Adrenal gland (tissue), 12 donors: Measurements from ENCODE around the gene GATA2. TPM values are rescaled to one million over a fixed set of nuclear protein-coding genes. Genes with fewer than 3 reads are reported as not detected.

Source experiments
- DNase-seq, 7 donors: peaks; one replicate each; pipeline ENCODE4 v3.0.0-alpha.2; 2019 to 2020
- H3K27ac ChIP-seq, 5 donors: fragments of 200-600 bp; sonication (generic) in 4 of 5; 1 replicate in 3 of 5; 2 replicates in 2 of 5; pipeline versions ENCODE4 v1.5.1 to v1.8.0; 2016 to 2020; ENCODE audit warnings: mild to moderate bottlenecking in 1 of 5
- H3K27me3 ChIP-seq: fragments of 200-600 bp; 2 replicates; pipeline ENCODE4 v1.8.0; 2021
- H3K36me3 ChIP-seq, 2 donors: fragments of 200-600 bp; replicated peaks in 1 of 2; 1 replicate in 1 of 2; 2 replicates in 1 of 2; pipeline versions ENCODE4 v1.5.1 to v1.8.0; 2018 to 2022
- H3K4me1 ChIP-seq, 2 donors: fragments of 200-600 bp; replicated peaks in 1 of 2; 1 replicate in 1 of 2; 2 replicates in 1 of 2; pipeline versions ENCODE4 v1.5.1 to v1.8.0; 2018 to 2021
- H3K4me3 ChIP-seq, 4 donors: fragments of 200-600 bp; sonication (generic) in 3 of 4; one replicate each; pipeline ENCODE4 v1.5.1; 2016 to 2018
- H3K9me3 ChIP-seq, 3 donors: fragments of 200-600 bp; sonication (generic) in 1 of 3; replicated peaks in 1 of 3; 1 replicate in 2 of 3; 2 replicates in 1 of 3; pipeline versions ENCODE4 v1.5.1 to v1.8.0; 2016 to 2021
- CTCF ChIP-seq, 6 experiments: fragments of 450-650 bp in 4 of 6; fragments of 200-600 bp in 2 of 6; sonication (generic) in 1 of 6; IDR thresholded peaks; 1 replicate in 5 of 6; 2 replicates in 1 of 6; pipeline versions ENCODE4 v1.5.1 to v1.8.0; 2016 to 2021; ENCODE audit warnings: antibody characterized with exemption in 6 of 6, mild to moderate bottlenecking in 2 of 6, moderate library complexity in 1 of 6
- POLR2A ChIP-seq, 2 donors: fragments of 450-650 bp; IDR thresholded peaks; one replicate each; pipeline ENCODE4 v1.6.1; 2017; ENCODE audit warnings: antibody characterized with exemption in 2 of 2, mild to moderate bottlenecking in 2 of 2, moderate library complexity in 1 of 2
- WGBS, 4 donors: extraction: QIAGEN DNeasy Blood & Tissue Kit in 2 of 4; methylation state at CpG; one replicate each; pipeline versions ENCODE4 v1.1.5 to v1.1.7; 2013 to 2017; 5-methylcytosine and 5-hydroxymethylcytosine counted together
- intact Hi-C, 2 donors: fragments of 100-400 bp; cut with DNase I; formaldehyde crosslinking; loops; one replicate each; pipeline versions ENCODE4 v1.14.1 to v1.15.0; 2022 to 2023
- polyA plus RNA-seq, 3 donors: library from polyadenylated mRNA; stranded (reverse); fragments of 200-250 nt in 2 of 3; fragments of 350-450 nt in 1 of 3; fragmentation: Illumina TruSeq in 1 of 3; extraction: RNeasy Lipid Tissue Mini Kit (QIAGEN cat#74804) in 1 of 3; gene quantifications; one replicate each; pipeline ENCODE4 v1.2.3, GENCODE V29; 2013 to 2014
- total RNA-seq, 9 donors: library from RNA; depleted of rRNA in 4 of 9; stranded (reverse); fragments of >200 nt in 4 of 9; fragments of 120-200 nt in 1 of 9; fragmentation: NEBNext Ultra II Directional in 1 of 9; extraction: Animal tissue kit (Norgen Biotek cat#: 25700) in 1 of 9; gene quantifications; one replicate each; pipeline versions ENCODE4 v1.1.0 to v1.2.4, GENCODE V29; 2013 to 2023
- donor health status: healthy with polysubstance abuse.
- donor health status: Bipolar disorder and iron deficiency.
- donor health status: DM: yes; HTN: yes; CAD: no.
- donor health status: DM: no; HTN: no; CAD: no.
- donor health status: DM: no; HTN: no; CAD: no.
- donor health status: DM: yes; HTN: yes; CAD: no.

GATA2 gene
- total and polyA plus RNA-seq, 12 donors, result 3.4 to 37.5 (median 7.4) TPM

- TF ChIP-seq POLR2A (IDR thresholded peaks at IDR 0.05) (no peak), CTCF (IDR thresholded peaks at IDR 0.05) (no peak)
- H3K4me1 ChIP-seq, result no peaks in the 10 kb centered on the region
- no peak for DNase-seq
- no peak overlapping the region for H3K27ac ChIP-seq
- peaks cover 6% of the 10 kb centered on the region for H3K27me3 ChIP-seq
- no peaks in the 10 kb centered on the region for H3K36me3 ChIP-seq
- WGBS, 4 donors, result 75 to 86% (median 85%) methylated on average over 9 to 10 of the region's 10 CpGs
- intact Hi-C loops, result no loop called here
- no peaks in the 10 kb centered on the region for H3K9me3 ChIP-seq
- H3K4me3 ChIP-seq, result no peak overlapping the region
These were observed 24.0 kb downstream of the GATA2 start for GRCh38 chr3:128468791-128469527.

GRCh38 chr3:128468285-128468790 is 24.7 kb downstream of the GATA2 start:
- peaks cover 6% of the 10 kb centered on the region for H3K27me3 ChIP-seq
- 67 to 80% (median 77%) methylated on average over 15 to 17 of the region's 17 CpGs for WGBS, 4 donors
- H3K36me3 ChIP-seq, result no peaks in the 10 kb centered on the region
- no peaks in the 10 kb centered on the region for H3K4me1 ChIP-seq
- no peaks in the 10 kb centered on the region for H3K9me3 ChIP-seq
- H3K27ac ChIP-seq, result no peak overlapping the region
- intact Hi-C loops, result no loop called here
- no peak overlapping the region for H3K4me3 ChIP-seq
- no peak for TF ChIP-seq POLR2A (IDR thresholded peaks at IDR 0.05)
- no peak for TF ChIP-seq CTCF (IDR thresholded peaks at IDR 0.05)
- DNase-seq, result no peak

- Histone ChIP-seq H3K4me3 (no peak within 1 kb of the TSS), H3K9me3 (no peaks in the 10 kb centered on the region), H3K27ac (no peak within 1 kb of the TSS), H3K4me1 (no peaks in the 10 kb centered on the region), H3K36me3 (no peaks in the 10 kb centered on the region), H3K27me3 (no peaks in the 10 kb centered on the region)
- DNase-seq, result no peak
- intact Hi-C loops, result no loop called here
- 75 to 88% (median 87%) methylated on average over 13 to 14 of the region's 14 CpGs for WGBS, 4 donors
- TF ChIP-seq POLR2A (IDR thresholded peaks at IDR 0.05), result no peak
- no peak for TF ChIP-seq CTCF (IDR thresholded peaks at IDR 0.05)
These were observed 26.0 kb downstream of the GATA2 start, which contains the start of gene DNAJB8 for GRCh38 chr3:128466840-128467541. DNAJB8 (minus strand) TSS chr3:128466890; CDS start chr3:128463245, 3,645 bp downstream.

GRCh38 chr3:128464702-128465101 is 28.3 kb downstream of the GATA2 start:
- no peaks in the 10 kb centered on the region for H3K36me3 ChIP-seq
- intact Hi-C loops, result no loop called here
- H3K4me3 ChIP-seq, result no peak overlapping the region
- no peaks in the 10 kb centered on the region for H3K9me3 ChIP-seq
- 23 to 52% (median 30%) methylated on average over 1 of the region's 1 CpG for WGBS, 4 donors
- H3K27me3 ChIP-seq, result no peaks in the 10 kb centered on the region
- H3K4me1 ChIP-seq, result no peaks in the 10 kb centered on the region
- no peak for DNase-seq
- no peak overlapping the region for H3K27ac ChIP-seq
- TF ChIP-seq CTCF (IDR thresholded peaks at IDR 0.05), result no peak
- no peak for TF ChIP-seq POLR2A (IDR thresholded peaks at IDR 0.05)
